Posterior vena cava (tissue), 2 donors: ENCODE data around the gene EGFL8. TPM values are rescaled to one million over a fixed set of nuclear protein-coding genes. Genes with fewer than 3 reads are reported as not detected.
"Not testable (repeated sequence)": the region's sequence is repeated elsewhere in the genome, so short reads cannot be mapped to it uniquely, and the experiment has no call there.

Experiments used
- DNase-seq: peaks from one replicate; pipeline ENCODE4 v3.0.0-alpha.2; 2020; ENCODE audit warnings: low spot score
- intact Hi-C, 2 donors: fragments of 100-400 bp; cut with DNase I; formaldehyde crosslinking; loops; one replicate each; pipeline versions ENCODE4 v1.14.1 to v1.14.2; 2022 to 2023
- total RNA-seq, 2 donors: library from RNA; stranded (reverse); fragmentation: NEBNext Ultra II Directional; extraction: Animal tissue kit (Norgen Biotek cat#: 25700); gene quantifications; one replicate each; pipeline ENCODE4 v1.2.1, GENCODE V29; 2021
- donor health status: DM: yes; HTN: yes; CAD: no.
- donor health status: DM: yes; HTN: yes; CAD: no.

Gene EGFL8
- total RNA-seq, 2 donors from 2014 or later: 16.9 to 19.2 TPM

DNA sequence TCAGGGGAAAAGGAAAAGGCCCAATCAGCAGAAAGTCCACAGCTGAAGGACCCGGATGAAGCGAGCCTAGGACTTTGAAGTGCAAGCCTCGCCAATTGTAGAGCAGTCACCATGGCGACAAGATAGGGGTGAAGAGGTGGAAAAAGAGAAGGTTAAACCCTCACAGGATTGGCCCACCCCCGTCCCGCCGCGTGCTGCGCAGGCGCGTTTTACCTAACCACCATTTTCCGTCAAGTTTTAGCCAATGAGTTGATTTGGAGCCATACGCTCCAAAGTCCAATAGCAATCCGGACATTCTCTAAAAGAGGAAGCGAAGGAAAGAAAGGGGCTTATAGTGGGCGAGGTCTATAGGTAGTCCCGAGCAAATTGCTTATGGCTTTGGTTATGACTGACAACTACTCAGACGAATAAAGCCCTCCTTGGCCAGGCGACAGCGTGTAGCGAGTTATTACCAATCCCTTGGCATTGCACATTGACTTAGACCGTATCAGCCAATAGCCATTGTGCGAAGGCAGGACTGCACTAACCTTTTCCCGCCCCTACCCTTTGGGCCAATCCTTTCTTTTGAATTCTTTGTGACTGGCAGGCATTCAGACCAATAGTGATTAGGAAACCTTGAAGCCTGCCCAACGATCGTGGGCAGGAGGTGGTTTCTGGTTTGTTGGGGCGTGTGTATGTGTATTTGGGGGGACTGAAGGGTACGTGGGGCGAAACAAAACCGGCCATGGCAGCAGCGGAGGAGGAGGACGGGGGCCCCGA, 13.6 kb downstream of the EGFL8 start, which contains the start of gene RNF5:
RNF5 (plus strand) TSS at position 618 of the 759 bp plus-strand sequence; CDS start at position 725, 107 bp downstream.
- DNase-seq: peak; percentile 98
- intact Hi-C loops: loop anchor here in 1 of 2 donors (5.0 kb wide), 1 partner anchor 51 kb away; the partner anchor contains the start of gene ATF6B

DNA sequence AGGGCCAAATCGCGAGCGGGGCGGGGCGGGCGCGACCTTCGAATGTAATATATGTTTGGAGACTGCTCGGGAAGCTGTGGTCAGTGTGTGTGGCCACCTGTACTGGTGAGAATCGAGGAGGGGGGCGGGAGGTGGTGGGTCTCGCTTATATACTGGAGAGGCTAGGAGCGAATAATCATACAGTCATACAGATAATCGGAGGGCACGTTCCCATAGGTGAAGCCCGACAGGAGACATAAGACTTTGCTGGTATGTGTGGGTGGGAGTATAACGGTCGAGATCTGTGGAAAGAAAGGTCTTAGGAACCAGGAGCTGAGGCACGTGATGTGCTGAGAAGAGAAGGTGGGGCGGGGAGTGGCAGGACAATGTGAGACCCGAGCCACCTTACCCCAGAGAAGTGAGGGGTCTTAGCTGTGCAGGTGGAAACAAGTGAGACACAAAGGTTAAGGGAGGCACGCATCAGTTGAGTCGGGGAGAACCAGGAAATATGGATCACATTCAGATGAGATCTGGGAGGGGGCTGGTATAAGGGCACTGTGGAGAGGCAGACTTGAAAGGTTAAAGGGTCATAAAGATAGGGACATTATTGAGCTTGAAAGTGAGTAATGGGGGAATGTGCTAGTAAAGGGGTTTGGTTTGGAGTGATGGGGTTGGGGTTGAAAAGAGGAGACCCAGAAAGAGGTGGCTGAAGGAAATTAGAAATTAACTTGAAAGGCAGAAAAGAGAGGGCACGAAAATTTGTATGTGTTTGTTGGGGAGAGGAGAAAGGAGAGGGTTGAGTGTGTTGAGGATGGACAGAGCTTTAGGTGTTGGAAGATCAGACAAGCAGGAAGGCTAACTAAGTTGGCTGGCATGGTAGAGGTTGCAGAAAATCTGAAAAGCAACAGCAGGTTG, 14.4 kb downstream of the EGFL8 start:
- intact Hi-C loops: loop anchor here in 1 of 2 donors (5.0 kb wide), 1 partner anchor 51 kb away; the partner anchor contains the start of gene ATF6B

DNA sequence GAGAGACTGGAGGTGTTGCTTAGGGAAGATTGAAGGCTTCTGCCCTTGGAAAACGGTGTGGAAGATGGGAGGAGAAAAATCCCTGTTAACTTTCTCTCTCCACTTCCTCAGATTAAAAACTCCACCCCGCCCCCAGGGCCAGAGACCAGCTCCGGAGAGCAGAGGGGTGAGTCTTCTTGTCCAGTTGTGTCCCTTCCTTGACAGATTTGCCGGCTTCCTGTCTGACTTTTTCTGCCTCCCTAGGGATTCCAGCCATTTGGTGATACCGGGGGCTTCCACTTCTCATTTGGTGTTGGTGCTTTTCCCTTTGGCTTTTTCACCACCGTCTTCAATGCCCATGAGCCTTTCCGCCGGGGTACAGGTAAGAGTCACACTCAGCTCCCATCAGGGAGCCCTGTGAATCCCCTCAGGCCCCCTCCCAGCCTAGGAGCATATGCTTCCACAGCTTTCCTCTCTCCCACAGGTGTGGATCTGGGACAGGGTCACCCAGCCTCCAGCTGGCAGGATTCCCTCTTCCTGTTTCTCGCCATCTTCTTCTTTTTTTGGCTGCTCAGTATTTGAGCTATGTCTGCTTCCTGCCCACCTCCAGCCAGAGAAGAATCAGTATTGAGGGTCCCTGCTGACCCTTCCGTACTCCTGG, 15.5 kb downstream of the EGFL8 start:
- intact Hi-C loops: loop anchor here in 1 of 2 donors (5.0 kb wide), 1 partner anchor 53 kb away; the partner anchor contains the start of gene ATF6B
- no peak for DNase-seq

More for the DNA sequence above, 14.4 kb downstream of the EGFL8 start:
- no peak for DNase-seq

DNA sequence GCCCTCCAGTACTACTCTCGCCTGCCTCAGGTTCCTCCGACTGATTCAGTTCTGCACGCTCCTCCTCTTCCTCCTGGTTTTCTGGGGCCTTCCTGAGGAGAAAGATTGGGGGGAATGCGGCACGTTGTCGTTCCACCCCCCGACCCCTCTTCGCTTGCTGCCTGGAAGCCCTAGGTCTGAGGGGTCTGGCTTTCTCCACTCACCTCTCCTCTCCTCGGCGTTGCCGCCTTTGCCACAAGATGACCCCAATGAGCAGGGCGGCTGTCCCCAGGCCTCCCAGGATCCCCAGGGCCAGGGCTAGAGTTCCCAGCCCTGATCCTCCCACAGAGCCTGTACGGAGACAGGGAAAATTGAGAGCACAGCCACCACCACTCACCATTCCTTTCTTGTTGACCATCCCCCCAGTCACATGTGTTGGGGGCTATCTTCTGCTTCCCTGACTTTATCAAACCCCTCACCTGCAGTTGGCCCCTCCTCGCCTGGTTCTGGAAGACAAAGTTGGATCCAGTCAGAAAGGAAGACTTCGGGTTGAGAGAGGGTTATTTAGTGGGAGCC, 16.8 kb downstream of the EGFL8 start:
- DNase-seq: peak; percentile 77
- intact Hi-C loops: no loop called here

DNA sequence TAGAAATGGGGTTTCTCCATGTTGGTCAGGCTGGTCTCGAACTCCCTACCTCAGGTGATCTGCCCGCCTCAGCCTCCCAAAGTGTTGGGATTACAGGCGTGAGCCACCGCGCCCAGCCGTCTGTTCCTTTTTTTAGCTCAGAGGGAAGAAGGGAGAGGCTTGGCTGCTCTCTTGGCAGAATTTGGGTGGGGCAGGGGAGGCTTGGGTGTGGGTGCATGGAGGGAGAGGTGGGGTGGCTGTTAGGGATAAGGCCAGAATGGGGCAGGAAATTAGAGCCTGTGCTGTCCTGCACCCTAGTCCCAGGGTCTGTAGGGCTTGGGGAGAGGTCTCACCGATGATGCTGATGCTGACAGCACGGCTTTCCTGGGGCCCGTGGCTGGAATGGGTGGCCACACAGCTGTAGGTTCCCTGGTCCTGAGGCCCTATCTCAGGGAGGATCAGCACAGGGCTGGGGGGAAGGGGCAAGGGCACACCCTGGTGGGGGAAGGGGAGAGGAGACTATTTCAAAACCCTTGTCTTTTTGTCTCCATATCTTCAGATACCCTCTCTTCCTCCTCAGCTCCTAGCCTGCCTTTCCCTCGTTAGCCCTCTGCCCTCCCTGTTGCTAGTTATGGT, 17.6 kb downstream of the EGFL8 start:
- intact Hi-C loops: no loop called here
- peak; percentile 49 for DNase-seq

DNA sequence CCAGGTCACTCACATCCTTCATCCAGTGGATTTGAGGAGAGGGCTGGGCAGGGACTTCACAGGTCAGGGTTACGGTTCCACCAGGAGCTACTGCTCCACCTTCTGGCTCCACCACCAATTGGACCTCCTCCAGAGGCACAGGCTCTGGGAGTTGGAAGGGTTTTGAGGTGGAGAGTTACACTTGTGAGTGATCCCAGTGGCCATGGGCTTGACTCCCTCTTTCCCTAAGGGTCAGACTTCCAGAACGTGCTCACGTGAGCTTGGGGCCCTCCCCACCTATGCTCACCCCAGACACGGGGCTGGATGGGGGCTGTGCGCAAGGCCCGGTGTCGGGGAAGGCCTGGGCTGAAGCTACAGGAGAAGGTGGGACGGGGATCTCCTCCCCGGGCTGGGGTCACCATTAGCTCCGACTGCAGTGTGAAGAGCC, 18.2 kb downstream of the EGFL8 start:
- intact Hi-C loops: no loop called here
- peak; percentile 68 for DNase-seq

DNA sequence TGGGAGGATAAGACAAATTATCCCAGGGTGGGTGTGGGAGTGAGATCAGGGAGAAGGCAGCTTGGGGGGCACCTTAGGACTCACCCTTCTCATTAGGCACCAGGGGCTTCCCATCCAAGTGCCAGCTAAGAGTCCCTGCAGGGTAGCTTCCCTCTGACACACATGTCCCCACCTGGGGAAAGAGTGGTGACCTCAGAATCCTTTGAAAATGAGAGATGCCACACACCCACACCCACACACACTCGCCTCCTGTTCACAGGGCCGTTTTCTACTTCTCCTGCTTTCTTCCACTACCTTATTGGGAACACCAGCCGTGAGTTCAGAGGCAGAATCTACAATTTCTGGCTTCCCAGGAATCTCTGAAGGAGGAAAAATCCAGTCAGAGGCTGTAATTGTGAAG, 18.6 kb downstream of the EGFL8 start:
- DNase-seq: no peak
- intact Hi-C loops: no loop called here

DNA sequence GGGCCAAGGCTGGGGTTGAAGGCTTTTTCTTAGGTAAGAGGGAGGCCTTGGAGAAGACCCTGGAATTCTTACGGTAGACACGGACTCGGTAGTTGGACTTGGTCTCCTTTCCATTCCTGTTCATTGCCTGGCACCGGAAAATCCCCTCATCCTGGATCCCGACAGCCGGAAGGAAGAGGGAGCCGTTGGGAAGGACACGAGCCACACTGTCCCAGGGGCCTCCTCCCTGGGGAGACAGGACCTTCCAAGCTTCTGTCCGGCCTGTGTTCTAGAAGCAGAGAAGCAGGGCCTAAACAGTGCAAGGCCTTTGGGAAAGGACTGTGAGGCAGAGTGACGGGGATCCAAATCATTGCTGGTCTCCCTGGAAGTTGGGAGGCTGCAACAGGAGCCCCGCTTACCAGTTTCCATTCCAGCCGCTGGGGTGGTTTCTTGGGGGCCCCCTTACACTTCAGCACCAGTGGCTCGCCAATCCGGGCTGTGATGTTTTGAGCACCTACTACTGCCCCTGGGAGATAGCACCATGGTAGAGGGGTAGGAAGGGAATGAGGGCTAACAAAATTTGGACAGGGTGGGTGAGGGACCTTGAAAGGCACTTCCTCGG, 19.2 kb downstream of the EGFL8 start:
- peak; percentile 49 for DNase-seq
- intact Hi-C loops: no loop called here

DNA sequence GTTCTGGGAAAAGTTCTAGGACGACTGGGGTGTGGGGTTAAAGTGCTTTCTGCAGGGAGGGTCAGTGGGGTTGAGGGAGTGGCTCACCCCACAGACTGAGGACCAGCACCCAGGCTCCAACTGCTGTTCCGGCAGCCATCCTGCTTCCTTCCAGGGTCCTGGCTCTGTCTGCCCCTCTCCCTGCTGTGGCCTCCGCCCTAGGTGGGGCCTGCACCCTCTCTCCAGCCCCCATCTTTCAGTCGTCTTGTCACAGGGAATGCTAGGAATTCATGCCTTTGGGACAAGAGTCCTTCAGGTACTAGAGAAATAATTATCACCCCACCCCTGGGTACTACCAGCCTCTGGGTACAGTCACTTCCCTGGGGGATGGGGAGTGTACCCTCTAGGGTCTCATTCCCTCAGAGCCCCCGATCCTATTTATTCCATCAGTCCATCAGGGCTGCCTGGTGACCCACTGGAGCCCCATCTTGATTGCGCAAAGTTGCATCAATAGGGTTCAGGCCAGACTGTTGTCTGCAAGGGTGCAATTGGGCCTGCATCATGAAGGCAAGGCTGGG, 19.8 kb downstream of the EGFL8 start, which contains the start of gene AGER:
AGER (minus strand) TSS at position 170 of the 557 bp plus-strand sequence; CDS start at position 139, 31 bp downstream.
- intact Hi-C loops: no loop called here
- DNase-seq: peak; percentile 58

DNA sequence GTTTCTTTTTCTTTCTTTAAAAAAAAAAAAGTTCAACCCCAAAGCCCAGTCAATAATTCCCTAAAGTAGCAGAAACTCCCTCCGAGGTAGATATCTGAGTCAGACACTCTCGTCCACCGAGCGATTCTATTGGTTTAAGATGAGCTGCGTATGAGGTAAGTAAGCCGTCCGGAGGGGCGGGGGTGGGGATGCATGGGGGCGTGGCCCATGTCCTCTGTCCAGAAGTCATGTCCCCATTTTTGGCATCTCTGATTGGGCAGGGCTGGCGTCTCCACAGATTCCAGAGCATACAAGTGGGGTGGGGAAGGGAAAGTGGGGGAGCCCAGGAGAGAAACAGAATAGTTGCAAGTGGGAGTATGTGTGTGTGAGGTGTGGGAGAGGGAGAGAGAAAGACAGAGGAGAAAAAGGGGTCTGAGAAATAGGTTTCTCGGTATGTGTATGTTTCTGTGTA, 21.3 kb downstream of the EGFL8 start:
- intact Hi-C loops: not testable (repeated sequence)
- DNase-seq: peak; percentile 94

DNA sequence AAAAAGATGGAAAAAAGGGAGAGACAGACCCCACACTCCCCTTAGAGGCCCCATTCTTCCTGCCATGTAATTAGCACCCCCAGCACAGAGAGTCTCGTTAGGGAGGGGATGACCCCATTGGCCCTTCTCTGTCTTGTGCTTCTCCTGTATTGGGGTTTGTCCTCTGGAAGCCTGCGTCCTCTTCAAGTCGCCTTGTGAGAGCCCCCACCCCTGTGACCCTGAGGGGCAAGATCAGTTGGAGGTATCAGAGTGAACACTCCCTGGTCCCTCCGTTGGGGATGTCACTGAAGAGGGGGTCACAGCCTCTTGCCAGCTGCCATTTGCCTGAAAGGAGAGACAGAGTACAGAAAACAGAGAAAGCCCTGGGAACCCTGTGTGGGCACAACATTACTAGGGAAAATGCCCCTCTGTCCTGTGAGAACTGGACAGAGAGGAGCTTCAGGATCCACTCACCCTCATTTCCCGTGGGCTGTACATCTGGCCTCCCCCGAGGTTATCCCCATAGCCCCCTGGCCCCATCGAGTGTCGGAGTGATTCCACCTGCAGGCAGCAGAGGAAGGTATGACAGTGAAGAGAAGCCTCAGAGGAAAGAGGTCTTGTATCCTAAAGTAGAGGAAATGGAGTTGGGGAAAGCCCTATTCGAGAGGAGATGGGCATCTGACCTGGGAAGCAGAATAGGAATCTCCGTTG, 21.9 kb downstream of the EGFL8 start:
- intact Hi-C loops: not testable (repeated sequence)
- peak; percentile 61 for DNase-seq

DNA sequence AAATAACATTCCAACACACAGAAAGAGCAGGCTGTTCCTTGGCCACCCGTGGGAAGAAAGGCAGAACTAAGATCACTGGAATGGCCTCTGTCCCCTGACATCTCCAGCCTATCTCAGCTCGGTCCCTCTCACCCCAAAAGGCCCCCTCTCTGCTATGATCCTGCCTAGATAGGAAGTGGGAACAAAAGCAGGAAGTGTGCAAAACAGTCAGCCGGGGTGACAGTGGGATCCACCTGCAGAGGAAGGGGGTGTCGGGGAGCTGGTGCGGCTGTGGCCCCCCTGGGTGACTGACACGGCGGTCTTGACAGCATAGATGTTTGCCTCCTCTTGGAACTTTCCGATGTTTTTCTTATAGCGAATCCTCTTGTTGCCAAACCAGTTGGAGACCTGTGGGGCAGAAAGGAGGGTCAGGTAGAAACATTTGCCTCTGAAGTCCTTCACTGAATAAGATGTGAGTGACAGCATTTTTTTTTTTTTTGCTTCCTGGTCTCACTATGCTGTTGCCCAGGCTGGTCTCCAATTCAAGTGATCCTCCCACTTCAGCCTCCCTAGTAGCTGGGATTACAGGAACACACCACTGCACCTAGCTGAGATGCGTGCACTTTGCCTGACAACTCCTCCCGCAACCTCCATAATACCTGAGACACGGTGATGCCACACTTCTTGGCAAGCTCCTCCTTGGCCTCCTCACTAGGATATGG, 22.8 kb downstream of the EGFL8 start:
- intact Hi-C loops: no loop called here
- peak; percentile 59 for DNase-seq

DNA sequence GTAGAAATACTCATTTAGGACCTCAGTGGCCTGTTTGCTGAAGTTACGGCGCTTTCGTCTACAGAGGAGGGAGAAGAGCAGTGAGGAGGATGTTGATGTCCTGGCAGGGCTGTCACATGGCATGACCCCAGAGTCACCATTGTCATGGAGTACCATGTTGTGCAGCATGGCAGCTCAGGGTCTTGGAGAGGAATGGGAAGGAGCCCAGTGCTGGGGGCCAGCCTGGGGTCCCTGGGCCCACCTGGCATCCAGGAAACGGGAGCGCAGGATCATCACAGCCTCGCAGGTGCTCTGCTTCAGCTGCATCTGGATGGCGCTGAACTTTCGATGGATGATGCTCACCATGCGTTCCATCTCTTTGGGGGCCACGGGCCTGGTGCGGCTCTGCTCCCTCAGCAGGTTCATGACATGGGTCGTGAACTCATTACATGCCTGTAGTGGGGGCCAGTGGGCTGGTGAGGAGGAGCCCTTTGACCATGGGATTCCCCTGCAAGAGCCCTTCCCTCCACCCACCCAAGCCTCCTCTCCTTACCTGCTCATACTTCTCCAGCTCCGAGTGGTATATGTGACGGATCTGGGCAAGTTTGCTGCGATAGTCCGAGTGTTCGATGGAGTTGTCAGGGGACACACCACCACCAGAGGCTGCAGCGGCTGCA, 23.5 kb downstream of the EGFL8 start:
- intact Hi-C loops: not testable (repeated sequence)
- DNase-seq: peak; percentile 53

DNA sequence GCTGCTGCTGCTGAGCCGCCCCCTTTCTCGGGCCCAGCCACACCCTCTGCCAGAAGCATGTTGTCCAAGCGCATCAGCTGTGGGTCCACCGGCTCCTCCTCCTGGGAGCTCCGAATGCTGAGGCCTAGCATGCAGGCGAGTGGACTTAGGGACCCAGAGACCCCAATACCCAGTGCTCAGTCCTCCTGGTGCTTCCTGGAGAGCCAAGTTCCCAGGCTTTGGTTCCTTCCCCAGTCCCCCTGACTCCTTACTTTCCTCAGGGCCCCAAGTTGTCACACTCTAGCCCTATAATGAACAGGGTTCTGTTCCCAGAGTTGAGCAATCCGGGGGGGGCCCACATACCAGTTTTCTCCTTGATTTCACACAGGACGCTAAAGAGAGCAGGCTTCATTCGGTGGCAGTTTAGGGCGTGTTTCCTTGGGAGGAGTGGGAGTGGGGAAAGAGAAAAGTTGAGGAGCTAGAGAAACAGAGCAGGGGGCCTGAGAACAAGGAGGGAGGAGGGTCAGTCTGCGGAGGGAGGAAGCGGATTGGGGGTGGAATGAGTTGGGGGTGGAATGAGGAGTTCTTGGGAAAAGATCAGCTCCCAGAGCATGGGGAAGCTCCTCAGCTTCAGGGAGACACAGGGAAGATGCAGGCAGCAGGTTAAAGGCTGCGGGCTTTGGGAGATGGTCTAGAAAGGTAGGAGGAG, 24.1 kb downstream of the EGFL8 start:
- intact Hi-C loops: no loop called here
- peak; percentile 36 for DNase-seq

DNA sequence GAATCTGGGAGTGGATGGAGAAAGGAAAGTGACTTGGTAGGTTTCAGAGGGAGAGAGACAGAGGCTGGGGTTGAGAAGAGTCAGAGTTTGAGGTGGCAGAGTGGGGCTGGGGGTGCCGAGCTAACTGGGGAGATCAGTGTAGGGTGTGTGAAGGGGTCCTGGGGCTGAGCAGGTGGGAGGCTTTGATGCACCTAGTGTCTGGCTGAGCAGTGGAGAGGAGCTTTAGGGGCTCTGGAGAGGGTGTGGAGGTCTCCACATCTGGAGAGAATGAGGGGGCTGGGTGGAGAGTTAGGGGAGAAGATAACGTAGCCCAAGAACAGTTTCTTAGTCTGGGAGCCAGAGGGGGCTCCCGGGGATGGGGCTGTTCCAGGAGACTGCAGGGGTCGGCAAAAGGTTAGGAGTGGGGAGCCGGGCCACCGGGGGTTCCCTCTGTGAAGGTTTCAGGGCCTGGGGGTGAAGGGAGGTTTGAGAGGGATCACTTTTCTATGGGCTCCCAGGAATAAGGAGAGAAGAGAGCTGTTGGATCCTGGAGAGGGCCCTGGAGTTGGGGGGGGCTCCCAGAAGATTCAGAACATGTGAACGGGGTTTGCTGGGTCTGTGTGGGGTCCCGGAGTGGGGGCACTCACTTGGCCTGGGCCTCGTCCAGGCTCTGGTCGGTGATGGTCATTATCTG, 24.8 kb downstream of the EGFL8 start:
- intact Hi-C loops: no loop called here
- DNase-seq: peak; percentile 75
